Measurements from ENCODE around the gene NF2. TPM values are rescaled to one million over a fixed set of nuclear protein-coding genes. Genes with fewer than 3 reads are reported as not detected.

The NF2 gene
- total RNA-seq, 1 donor from 2014 or later, result 45.0 TPM

GRCh38 chr22:29665486-29665885 is 62.1 kb downstream of the NF2 start:
- no peak for DNase-seq (ENCODE audit: low spot score)

- no peak for DNase-seq (ENCODE audit: low spot score)
Observed at GRCh38 chr22:29668673-29669072, 65.2 kb downstream of the NF2 start.

GRCh38 chr22:29670626-29671025 is 67.2 kb downstream of the NF2 start:
- DNase-seq (ENCODE audit: low spot score), result no peak

GRCh38 chr22:29673361-29674066 is 70.1 kb downstream of the NF2 start:
- no peak for DNase-seq (ENCODE audit: low spot score)

- DNase-seq (ENCODE audit: low spot score), result no peak
Observed at GRCh38 chr22:29674121-29674520, 70.7 kb downstream of the NF2 start.

- no peak for DNase-seq (ENCODE audit: low spot score)
Observed at GRCh38 chr22:29679316-29679715, 75.9 kb downstream of the NF2 start.

- DNase-seq (ENCODE audit: low spot score), result no peak
Observed at GRCh38 chr22:29683536-29683935, 80.1 kb downstream of the NF2 start.

GRCh38 chr22:29684244-29684643 is 80.8 kb downstream of the NF2 start:
- no peak for DNase-seq (ENCODE audit: low spot score)

GRCh38 chr22:29689206-29689879 is 85.9 kb downstream of the NF2 start:
- no peak for DNase-seq (ENCODE audit: low spot score)

GRCh38 chr22:29689880-29690213 is 86.4 kb downstream of the NF2 start:
- peak; percentile 70 for DNase-seq (ENCODE audit: low spot score)

GRCh38 chr22:29690476-29690875 is 87.0 kb downstream of the NF2 start:
- no peak for DNase-seq (ENCODE audit: low spot score)

- DNase-seq (ENCODE audit: low spot score), result no peak
Observed at GRCh38 chr22:29691636-29692326, 88.3 kb downstream of the NF2 start.

GRCh38 chr22:29692327-29692640 is 88.9 kb downstream of the NF2 start:
- DNase-seq (ENCODE audit: low spot score), result no peak

GRCh38 chr22:29693161-29693560 is 89.7 kb downstream of the NF2 start:
- DNase-seq (ENCODE audit: low spot score), result no peak

- no peak for DNase-seq (ENCODE audit: low spot score)
Observed at GRCh38 chr22:29693671-29694070, 90.2 kb downstream of the NF2 start.

GRCh38 chr22:29695129-29695926 is 91.9 kb downstream of the NF2 start:
- no peak for DNase-seq (ENCODE audit: low spot score)

GRCh38 chr22:29697853-29698598 is 94.6 kb downstream of the NF2 start:
- no peak for DNase-seq (ENCODE audit: low spot score)

GRCh38 chr22:29700206-29700899 is 96.9 kb downstream of the NF2 start:
- DNase-seq (ENCODE audit: low spot score), result no peak

- DNase-seq (ENCODE audit: low spot score), result no peak
Observed at GRCh38 chr22:29700900-29701154, 97.4 kb downstream of the NF2 start.

- no peak for DNase-seq (ENCODE audit: low spot score)
Observed at GRCh38 chr22:29701155-29701999, 97.9 kb downstream of the NF2 start.
